GM18517 (cell line): ENCODE measurements around the gene FABP3.
"Not testable (repeated sequence)": the region's sequence is repeated elsewhere in the genome, so short reads cannot be mapped to it uniquely, and the experiment has no call there.

Experiments used
- ATAC-seq: cut with Tn5 transposase; IDR thresholded peaks from one replicate; pipeline ENCODE4 v1.9.1; 2021; ENCODE audit warnings: mild to moderate bottlenecking, moderate library complexity; ENCODE audit not compliant: unreplicated experiment

Gene FABP3

DNA sequence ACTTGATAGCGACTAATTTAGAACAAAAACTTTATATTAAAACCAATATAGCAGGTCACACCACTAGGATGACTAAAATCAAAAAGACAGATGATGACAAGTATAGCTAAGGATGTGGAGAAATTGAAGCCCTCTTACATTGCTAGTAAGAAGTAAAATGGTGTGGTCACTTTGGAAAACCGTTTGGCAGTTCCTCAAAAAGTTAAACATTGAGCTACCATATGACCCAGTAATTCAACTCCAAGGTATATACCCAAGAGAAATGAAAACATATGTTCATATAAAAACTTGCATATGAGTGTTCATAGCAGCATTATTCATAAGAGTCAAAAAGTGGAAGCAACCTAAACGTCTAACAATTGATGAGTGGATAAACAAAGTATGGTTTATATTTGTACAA, 27.1 kb upstream of the FABP3 start:
- ATAC-seq: no peak

DNA sequence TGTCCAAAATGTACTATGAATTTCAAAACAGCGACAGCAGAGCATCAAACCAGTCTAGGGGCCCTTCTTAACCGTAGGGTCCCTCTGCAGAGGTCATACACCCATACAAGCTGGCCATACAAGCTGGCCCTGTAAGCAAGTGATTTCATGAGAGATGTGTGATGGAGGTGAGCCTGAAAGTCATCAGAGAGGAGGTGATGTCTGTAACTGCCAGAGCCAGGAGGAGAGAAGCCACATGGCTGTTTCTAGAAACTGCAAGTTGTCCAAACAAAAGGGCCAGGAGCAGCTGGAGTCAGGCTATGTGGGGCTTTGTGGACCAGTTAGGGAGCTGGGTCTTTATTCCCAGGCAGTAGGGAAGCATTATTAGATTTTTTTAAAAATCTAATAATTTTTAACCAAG, 25.4 kb upstream of the FABP3 start:
- ATAC-seq: no peak

- ATAC-seq: no peak
These were observed 24.7 kb upstream of the FABP3 start for GRCh38 chr1:31397360-31398095.

DNA sequence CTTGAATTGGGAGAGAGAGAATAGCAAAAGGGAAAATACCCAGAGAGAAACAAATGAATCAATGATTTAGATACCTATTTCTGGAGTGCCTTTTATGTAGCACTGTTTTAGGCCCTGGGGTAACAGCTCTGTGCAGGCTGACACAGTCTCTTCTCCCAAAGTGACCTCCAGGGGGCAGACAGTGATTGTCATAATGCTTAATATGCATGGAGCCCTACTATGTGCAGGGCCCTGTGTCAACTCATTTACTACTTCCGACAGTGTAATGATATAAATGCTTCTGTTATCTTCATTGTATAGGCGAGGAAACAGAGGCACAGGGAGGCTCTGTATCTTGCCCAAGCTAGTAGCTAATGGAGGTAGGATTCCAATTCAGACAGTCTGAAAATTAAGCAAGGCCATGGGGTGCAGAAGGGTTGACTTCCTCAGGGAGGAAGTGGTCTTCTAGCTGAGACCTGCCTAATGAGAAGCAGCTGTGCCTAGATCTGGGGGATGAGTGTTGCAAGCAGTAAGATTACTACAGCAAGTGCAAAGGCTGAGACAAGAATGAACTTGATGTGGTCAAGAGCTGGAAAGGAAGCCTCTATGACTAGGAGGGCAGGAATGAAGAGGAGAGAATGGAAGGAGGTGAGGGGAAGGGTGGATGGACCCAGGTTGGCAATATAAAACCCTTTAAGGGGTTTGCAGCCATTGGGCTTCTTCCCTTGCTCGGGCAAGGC, 23.9 kb upstream of the FABP3 start:
- ATAC-seq: no peak

GRCh38 chr1:31394584-31395193, 21.8 kb upstream of the FABP3 start:
- ATAC-seq: peak; percentile 60

- no peak for ATAC-seq
These were observed 20.6 kb upstream of the FABP3 start for GRCh38 chr1:31393463-31393862.

DNA sequence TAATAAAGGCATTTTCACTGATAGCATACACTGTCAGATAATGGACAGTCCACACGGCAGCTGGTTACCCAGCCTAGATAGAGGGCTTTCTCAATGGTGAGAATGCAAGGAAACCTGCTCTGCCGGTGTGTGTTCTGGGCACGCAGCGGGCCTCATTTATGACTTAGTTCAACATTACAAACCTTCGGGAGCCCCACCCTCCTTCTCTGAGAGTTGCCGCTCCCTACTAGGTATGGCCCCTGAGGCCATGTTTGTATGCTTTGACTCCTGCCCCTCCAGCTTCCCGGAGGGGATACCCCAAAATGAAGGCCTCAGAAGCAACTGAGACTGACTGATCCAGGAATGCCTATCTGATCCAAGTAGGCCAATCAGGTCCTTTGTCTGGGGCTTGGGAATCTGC, 17.2 kb upstream of the FABP3 start:
- ATAC-seq: no peak

DNA sequence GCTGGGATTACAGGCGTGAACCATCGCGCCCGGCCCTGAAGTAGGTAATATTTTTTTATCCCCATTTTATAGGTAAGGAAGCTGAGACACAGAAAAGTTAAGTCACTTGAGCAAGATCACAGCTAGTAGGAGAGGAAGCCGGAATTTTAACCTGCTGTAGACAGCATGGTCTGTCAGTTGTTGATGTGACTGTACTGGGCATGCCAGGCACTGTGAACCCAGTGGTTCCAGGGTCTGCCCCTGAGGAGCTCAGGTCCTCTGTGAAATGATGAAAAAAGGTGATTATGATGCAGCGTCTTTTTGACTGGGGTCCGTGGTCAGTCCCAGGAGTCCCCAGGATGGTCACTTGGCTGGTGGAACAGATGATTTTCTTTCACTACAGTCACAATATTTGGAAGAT, 16.7 kb upstream of the FABP3 start:
- ATAC-seq: no peak

GRCh38 chr1:31387612-31388011, 14.7 kb upstream of the FABP3 start:
- ATAC-seq: no peak

- ATAC-seq: not testable (repeated sequence)
These were observed 13.8 kb upstream of the FABP3 start for GRCh38 chr1:31386576-31387243.

DNA sequence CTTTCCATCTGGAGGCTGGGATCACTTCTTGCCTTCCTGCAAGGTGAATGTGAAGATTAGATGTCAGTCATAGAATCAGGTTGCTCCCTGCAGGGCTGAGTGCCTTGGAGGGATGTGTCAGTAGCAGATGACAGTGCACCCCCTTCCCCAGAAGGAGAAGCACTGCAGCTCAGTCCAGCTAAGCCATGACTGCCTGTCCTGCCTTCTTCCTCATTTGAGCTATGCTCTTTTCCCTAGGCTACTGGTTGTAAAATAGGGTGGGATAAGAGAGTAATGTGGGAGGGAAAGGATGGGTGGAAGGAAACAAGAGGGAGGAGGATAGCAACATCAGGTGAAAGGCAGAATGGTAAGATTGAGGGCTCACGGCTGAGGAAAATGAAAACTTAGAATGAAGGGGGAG, 11.1 kb upstream of the FABP3 start:
- ATAC-seq: no peak

GRCh38 chr1:31382379-31382989, 9.6 kb upstream of the FABP3 start:
- no peak for ATAC-seq

- ATAC-seq: no peak
These were observed 8.8 kb upstream of the FABP3 start for GRCh38 chr1:31381394-31382294.

DNA sequence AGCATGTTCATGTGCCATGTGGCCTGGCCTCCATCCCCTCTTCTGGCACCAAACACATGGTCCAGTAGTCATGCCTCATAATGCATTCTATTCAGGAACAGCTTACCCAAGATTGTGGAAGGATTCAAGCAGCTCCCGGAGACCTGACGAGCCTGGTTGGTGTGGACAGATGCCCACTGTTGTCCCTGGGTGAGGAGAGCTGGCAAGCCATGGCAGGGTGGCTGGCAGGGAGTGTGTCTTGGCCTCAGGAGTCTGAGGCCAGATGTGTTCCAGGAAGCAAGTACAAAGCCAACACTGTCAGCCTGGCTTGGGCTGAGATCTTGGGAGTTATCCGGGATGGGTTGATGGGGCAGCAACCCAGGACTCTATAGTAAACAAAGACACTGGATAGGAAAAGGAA, 7.3 kb upstream of the FABP3 start:
- no peak for ATAC-seq

GRCh38 chr1:31378001-31378400, 5.1 kb upstream of the FABP3 start:
- no peak for ATAC-seq

DNA sequence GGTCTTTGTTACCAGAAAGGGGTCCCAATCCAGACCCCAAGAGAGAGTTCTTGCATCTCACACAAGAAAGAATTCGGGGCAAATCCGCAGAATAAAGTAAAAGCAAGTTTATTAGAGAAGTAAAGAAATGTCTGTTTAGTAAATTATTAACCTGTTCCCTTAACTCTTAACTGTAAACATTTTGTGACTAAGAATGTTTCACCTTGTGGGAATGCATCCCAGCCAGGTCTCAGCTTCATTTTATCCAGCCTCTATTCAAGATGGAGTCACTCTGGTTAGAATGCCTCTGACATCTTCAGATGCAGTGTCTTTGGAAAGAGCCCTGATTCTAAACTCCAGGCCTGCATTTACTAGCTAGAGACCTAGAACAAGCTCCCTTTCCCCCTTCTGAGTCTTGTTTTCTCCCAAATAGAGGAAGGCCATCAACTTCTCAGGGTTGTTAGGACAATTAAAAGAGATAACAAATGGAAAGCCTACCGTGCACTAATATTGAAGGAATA, 4.5 kb upstream of the FABP3 start:
- ATAC-seq: no peak

- ATAC-seq: no peak
These were observed 3.7 kb upstream of the FABP3 start for GRCh38 chr1:31376375-31377134.

DNA sequence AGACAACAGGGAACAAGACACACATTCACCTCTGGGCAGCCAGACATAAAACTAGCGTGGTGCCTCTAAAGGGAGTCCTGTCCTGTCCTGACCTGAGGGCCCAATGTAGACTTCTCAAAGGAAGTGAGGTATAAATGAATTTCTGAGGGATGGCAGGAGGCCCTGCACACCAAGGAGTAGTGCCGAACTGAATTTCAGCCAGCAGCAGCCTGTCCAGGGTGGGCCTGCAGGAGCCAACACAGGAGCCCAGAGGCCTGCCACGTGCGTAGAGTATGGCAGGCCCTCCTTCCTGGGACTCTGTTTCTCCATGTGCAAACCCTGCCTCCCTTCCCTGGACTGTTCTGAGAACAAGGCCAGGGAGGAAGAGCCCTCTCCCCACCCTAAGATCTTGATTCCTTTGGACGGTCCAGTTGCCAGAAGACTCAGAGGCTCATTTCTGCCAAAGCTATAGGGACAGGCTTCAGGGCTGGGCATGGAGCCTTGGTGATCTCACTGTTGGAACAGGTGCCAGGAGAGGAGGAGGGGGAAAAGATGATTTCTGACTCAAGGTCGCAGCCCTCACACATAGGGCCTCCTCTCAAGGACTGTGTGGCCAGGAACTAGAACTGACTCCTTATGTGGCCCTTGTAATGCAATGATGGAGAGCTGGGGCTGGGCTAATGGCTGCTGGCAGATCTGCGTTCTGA, 1.8 kb upstream of the FABP3 start:
- no peak for ATAC-seq
